Uterus (tissue), 2 donors: ENCODE measurements around the gene ZNF738.

Experiments used
- POLR2A ChIP-seq, 2 donors: fragments of 450-650 bp; IDR thresholded peaks; one replicate each; pipeline ENCODE4 v1.6.1; 2016; ENCODE audit warnings: antibody characterized with exemption in 2 of 2, mild to moderate bottlenecking in 1 of 2, moderate library complexity in 1 of 2
- TF ChIP-seq, protein P1 (sequence below), 4 experiments: fragments of 200-600 bp in 2 of 4; fragments of 450-650 bp in 2 of 4; sonication (generic) in 2 of 4; IDR thresholded peaks; one replicate each; pipeline ENCODE4 v1.5.1; 2016 to 2019; ENCODE audit warnings: antibody characterized with exemption in 4 of 4, mild to moderate bottlenecking in 2 of 4, moderate library complexity in 1 of 4

DNA sequence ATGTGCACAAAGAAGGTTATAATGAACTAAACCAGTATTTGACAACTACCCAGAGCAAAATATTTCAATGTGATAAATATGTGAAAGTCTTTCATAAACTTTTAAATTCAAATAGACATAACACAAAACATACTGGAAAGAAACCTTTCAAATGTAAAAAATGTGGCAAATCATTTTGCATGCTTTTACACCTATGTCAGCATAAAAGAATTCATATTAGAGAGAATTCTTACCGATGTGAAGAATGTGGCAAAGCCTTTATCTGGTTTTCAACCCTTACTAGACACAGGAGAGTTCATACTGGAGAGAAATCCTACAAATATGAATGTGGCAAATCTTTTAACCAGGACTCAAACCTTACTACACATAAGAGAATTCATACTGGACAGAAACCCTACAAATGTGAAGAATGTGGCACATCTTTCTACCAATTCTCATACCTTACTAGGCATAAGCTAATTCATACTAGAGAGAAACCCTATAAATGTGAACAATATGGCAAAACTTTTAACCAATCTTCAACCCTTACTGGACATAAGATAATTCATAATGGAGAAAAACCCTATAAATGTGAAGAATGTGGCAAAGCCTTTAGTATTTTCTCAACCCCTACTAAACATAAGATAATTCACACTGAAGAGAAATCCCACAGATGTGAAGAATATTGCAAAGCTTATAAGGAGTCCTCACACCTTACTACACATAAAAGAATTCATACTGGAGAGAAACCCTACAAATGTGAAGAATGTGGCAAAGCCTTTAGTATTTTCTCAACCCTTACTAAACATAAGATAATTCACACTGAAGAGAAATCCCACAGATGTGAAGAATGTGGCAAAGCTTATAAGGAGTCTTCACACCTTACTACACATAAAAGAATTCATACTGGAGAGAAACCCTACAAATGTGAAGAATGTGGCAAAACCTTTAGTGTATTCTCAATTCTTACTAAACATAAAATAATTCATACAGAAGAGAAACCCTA is 64.5 kb downstream of the ZNF738 start:
- TF ChIP-seq, protein P1, sequence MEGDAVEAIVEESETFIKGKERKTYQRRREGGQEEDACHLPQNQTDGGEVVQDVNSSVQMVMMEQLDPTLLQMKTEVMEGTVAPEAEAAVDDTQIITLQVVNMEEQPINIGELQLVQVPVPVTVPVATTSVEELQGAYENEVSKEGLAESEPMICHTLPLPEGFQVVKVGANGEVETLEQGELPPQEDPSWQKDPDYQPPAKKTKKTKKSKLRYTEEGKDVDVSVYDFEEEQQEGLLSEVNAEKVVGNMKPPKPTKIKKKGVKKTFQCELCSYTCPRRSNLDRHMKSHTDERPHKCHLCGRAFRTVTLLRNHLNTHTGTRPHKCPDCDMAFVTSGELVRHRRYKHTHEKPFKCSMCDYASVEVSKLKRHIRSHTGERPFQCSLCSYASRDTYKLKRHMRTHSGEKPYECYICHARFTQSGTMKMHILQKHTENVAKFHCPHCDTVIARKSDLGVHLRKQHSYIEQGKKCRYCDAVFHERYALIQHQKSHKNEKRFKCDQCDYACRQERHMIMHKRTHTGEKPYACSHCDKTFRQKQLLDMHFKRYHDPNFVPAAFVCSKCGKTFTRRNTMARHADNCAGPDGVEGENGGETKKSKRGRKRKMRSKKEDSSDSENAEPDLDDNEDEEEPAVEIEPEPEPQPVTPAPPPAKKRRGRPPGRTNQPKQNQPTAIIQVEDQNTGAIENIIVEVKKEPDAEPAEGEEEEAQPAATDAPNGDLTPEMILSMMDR (IDR thresholded peaks at IDR 0.05), result no peak
- TF ChIP-seq POLR2A (IDR thresholded peaks at IDR 0.05), result no peak
